Lower leg skin (tissue), 3 donors: ENCODE results near the gene YKT6.

ENCODE experiments used
- POLR2A ChIP-seq, 2 donors: fragments of 450-650 bp; IDR thresholded peaks; one replicate each; pipeline ENCODE4 v1.6.1; 2016 to 2017; ENCODE audit warnings: antibody characterized with exemption in 2 of 2, mild to moderate bottlenecking in 1 of 2, moderate library complexity in 1 of 2
- TF ChIP-seq, protein P1 (sequence below), 3 donors: fragments of 450-650 bp; IDR thresholded peaks; one replicate each; pipeline ENCODE4 v1.5.1; 2016; ENCODE audit warnings: antibody characterized with exemption in 3 of 3, mild to moderate bottlenecking in 3 of 3, moderate library complexity in 2 of 3

DNA sequence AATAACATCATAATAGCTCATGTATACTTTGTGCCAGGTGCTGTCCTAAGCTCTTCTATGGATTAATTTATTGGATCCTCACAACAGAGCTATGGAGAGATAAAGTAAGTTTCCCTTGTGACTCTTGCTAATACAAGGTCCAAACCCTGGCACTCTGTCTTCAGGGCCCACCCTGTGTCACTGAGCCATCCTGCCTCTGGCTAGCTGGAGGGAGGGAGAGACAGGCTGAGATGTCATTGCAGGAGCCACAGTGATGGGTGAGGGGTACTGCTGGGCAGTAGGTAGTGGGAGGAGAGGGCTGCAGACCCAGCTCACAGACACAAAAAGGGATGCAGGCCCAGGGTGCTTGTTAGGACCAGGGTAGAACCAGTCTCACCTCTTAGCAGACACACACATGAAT is 28.4 kb upstream of the YKT6 start:
- TF ChIP-seq, protein P1, sequence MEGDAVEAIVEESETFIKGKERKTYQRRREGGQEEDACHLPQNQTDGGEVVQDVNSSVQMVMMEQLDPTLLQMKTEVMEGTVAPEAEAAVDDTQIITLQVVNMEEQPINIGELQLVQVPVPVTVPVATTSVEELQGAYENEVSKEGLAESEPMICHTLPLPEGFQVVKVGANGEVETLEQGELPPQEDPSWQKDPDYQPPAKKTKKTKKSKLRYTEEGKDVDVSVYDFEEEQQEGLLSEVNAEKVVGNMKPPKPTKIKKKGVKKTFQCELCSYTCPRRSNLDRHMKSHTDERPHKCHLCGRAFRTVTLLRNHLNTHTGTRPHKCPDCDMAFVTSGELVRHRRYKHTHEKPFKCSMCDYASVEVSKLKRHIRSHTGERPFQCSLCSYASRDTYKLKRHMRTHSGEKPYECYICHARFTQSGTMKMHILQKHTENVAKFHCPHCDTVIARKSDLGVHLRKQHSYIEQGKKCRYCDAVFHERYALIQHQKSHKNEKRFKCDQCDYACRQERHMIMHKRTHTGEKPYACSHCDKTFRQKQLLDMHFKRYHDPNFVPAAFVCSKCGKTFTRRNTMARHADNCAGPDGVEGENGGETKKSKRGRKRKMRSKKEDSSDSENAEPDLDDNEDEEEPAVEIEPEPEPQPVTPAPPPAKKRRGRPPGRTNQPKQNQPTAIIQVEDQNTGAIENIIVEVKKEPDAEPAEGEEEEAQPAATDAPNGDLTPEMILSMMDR (IDR thresholded peaks at IDR 0.05), result no peak
- no peak for TF ChIP-seq POLR2A (IDR thresholded peaks at IDR 0.05)
